BJ (cell line): ENCODE data around the gene NFIA. TPM values are rescaled to one million over a fixed set of nuclear protein-coding genes. Genes with fewer than 3 reads are reported as not detected.
"Not testable (repeated sequence)": the region's sequence is repeated elsewhere in the genome, so short reads cannot be mapped to it uniquely, and the experiment has no call there.

Experiments
- CTCF ChIA-PET: fragments of 350-600 bp; formaldehyde crosslinking; extraction: SDS; loops from one replicate; lab custom pipeline; 2021; ENCODE audit warnings: antibody characterized with exemption, inconsistent platforms; lab: Yijun Ruan, JAX
- POLR2A ChIA-PET: fragments of 300-600 bp; sonication (Branson Sonifier 250); formaldehyde crosslinking; extraction: SDS; loops from one replicate; lab custom pipeline; 2021; ENCODE audit warnings: antibody characterized with exemption; lab: Charles Lee
- DNase-seq: peaks from one replicate; pipeline ENCODE4 v3.0.0-alpha.2; 2011; ENCODE audit warnings: low read depth
- H3K27me3 ChIP-seq: 2 replicates; pipeline ENCODE4 v1.6.0; 2011; ENCODE audit warnings: low read length; ENCODE audit not compliant: control insufficient read depth, insufficient read depth
- H3K36me3 ChIP-seq: 2 replicates; pipeline ENCODE4 v1.5.1; 2011; ENCODE audit warnings: low read length; ENCODE audit not compliant: control insufficient read depth, insufficient read depth
- H3K4me3 ChIP-seq: 2 replicates; pipeline ENCODE4 v1.5.1; 2011; ENCODE audit warnings: low read depth, mild to moderate bottlenecking, control low read depth, low read length
- polyA plus RNA-seq: library from polyadenylated mRNA; depleted of rRNA; stranded (reverse); fragments of >200 nt; gene quantifications from 2 replicates; pipeline ENCODE4 v1.2.3, GENCODE V29; 2011
- TF ChIP-seq, protein P1 (sequence below): IDR thresholded peaks from 2 replicates; pipeline ENCODE4 v1.5.1; 2011; ENCODE audit warnings: low read depth, mild to moderate bottlenecking, control low read depth, inconsistent platforms, low read length, moderate library complexity; ENCODE audit not compliant: insufficient read depth

The NFIA gene
- polyA plus RNA-seq, 1 experiment: 4.5 TPM

DNA sequence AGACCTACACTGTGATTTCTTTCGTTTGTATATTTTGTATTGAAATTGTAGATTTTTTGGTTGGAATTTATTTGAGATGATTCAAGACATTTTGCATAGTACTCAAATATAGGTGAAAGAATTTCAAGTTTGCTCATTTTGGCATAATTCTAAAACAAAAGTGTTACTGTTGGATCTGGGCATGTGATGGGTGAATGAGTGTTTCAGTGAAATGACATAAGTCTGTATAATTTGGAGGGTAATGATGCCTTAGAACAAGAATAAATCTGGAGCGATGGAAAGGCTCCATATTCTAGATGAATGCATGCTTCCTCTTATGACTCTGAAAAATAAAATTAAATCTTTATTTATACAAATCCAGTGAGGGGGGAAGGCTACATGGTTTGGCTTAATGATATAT is 41.0 kb downstream of the NFIA start:
- CTCF ChIA-PET: interaction anchor here (1.4 kb wide), 1 partner anchor 11 kb away, joined by 4 read pairs; no protein-coding TSS in a partner anchor

GRCh38 chr1:61124078-61124477 is 41.7 kb downstream of the NFIA start:
- TF ChIP-seq, protein P1, sequence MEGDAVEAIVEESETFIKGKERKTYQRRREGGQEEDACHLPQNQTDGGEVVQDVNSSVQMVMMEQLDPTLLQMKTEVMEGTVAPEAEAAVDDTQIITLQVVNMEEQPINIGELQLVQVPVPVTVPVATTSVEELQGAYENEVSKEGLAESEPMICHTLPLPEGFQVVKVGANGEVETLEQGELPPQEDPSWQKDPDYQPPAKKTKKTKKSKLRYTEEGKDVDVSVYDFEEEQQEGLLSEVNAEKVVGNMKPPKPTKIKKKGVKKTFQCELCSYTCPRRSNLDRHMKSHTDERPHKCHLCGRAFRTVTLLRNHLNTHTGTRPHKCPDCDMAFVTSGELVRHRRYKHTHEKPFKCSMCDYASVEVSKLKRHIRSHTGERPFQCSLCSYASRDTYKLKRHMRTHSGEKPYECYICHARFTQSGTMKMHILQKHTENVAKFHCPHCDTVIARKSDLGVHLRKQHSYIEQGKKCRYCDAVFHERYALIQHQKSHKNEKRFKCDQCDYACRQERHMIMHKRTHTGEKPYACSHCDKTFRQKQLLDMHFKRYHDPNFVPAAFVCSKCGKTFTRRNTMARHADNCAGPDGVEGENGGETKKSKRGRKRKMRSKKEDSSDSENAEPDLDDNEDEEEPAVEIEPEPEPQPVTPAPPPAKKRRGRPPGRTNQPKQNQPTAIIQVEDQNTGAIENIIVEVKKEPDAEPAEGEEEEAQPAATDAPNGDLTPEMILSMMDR: no peak
- ChIA-PET POLR2A (no interaction called here), CTCF (interaction anchor here (1.4 kb wide), 1 partner anchor 10 kb away, joined by 4 read pairs; no protein-coding TSS in a partner anchor)
- Histone ChIP-seq H3K4me3 (no peak overlapping the region), H3K36me3 (no peaks in the 10 kb centered on the region), H3K27me3 (no peaks in the 10 kb centered on the region)
- no peak for DNase-seq

More for the DNA sequence above, 41.0 kb downstream of the NFIA start:
- no peaks in the 10 kb centered on the region for H3K36me3 ChIP-seq
- no peaks in the 10 kb centered on the region for H3K27me3 ChIP-seq
- no peak overlapping the region for H3K4me3 ChIP-seq
- DNase-seq: no peak
- POLR2A ChIA-PET: no interaction called here
- TF ChIP-seq, protein P1: no peak

GRCh38 chr1:61124696-61125095 is 42.3 kb downstream of the NFIA start:
- POLR2A ChIA-PET: no interaction called here
- TF ChIP-seq, protein P1: no peak
- H3K36me3 ChIP-seq: no peaks in the 10 kb centered on the region
- H3K27me3 ChIP-seq: no peaks in the 10 kb centered on the region
- H3K4me3 ChIP-seq: no peak overlapping the region
- CTCF ChIA-PET: interaction anchor here (1.4 kb wide), 1 partner anchor 10 kb away, joined by 4 read pairs; no protein-coding TSS in a partner anchor
- DNase-seq: no peak

DNA sequence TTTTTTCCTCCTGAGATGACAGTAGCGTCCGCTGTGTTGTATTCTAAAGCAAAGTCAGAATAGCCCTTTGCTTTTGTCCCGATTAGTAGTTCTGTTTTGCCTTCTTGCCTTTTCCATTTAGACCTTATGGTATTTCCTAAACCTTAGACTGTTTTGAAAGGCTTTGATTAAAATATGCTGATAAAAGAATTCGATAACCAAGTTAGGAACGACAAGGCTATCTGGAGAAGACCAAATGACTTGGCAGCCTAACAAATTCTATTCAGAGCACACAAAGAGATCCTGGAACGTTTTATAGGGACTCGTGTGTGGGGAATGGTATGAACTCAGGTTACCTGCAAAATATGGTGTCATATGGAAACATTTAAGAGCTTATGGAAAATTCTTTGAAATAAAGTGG is 42.9 kb downstream of the NFIA start:
- H3K4me3 ChIP-seq: no peak overlapping the region
- no peak for DNase-seq
- ChIA-PET CTCF (no interaction called here), POLR2A (no interaction called here)
- TF ChIP-seq, protein P1: no peak
- no peaks in the 10 kb centered on the region for H3K36me3 ChIP-seq
- H3K27me3 ChIP-seq: no peaks in the 10 kb centered on the region

GRCh38 chr1:61125895-61126294 is 43.5 kb downstream of the NFIA start:
- DNase-seq: no peak
- ChIA-PET POLR2A (no interaction called here), CTCF (no interaction called here)
- TF ChIP-seq, protein P1: no peak
- no peaks in the 10 kb centered on the region for H3K27me3 ChIP-seq
- no peak overlapping the region for H3K4me3 ChIP-seq
- no peaks in the 10 kb centered on the region for H3K36me3 ChIP-seq

DNA sequence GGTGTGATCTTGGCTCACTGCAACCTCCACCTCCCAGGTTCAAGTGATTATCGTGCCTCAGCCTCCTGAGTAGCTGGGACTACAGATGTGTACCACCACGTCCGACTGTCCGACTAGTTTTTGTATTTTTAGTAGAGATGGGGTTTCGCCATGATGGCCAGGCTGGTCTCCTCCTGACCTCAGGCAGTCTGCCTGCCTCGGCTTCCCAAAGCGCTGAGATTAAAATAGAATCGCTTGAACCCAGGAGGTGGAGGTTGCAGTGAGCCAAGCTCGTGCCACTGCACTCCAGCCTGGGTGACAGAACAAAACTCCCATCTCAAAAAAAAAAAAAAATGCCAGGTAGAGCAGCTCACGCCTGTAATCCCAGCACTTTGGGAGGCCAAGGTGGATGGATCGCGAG is 44.5 kb downstream of the NFIA start:
- CTCF ChIA-PET, POLR2A ChIA-PET, H3K27me3 ChIP-seq, H3K36me3 ChIP-seq, H3K4me3 ChIP-seq, DNase-seq: not testable (repeated sequence)
